Kidney epithelial cell (primary cell): ENCODE results near the gene ATN1. TPM values are rescaled to one million over a fixed set of nuclear protein-coding genes. Genes with fewer than 3 reads are reported as not detected.

Source experiments
- DNase-seq: peaks from one replicate; pipeline ENCODE4 v3.0.0-alpha.2; 2010; ENCODE audit warnings: low read depth
- H3K27me3 ChIP-seq: 2 replicates; pipeline ENCODE4 v1.6.0; 2011; ENCODE audit warnings: low read length; ENCODE audit not compliant: control insufficient read depth, insufficient read depth
- H3K36me3 ChIP-seq: 2 replicates; pipeline ENCODE4 v1.5.1; 2011; ENCODE audit warnings: low read length; ENCODE audit not compliant: control insufficient read depth, insufficient read depth
- H3K4me3 ChIP-seq: 2 replicates; pipeline ENCODE4 v1.5.1; 2011; ENCODE audit warnings: low read depth, mild to moderate bottlenecking, control low read depth, low read length
- total RNA-seq: library from RNA; depleted of rRNA; stranded (reverse); fragments of >200 nt; gene quantifications from 2 replicates; pipeline ENCODE4 v1.2.3, GENCODE V29; 2015
- TF ChIP-seq, protein P1 (sequence below): IDR thresholded peaks from 2 replicates; pipeline ENCODE4 v1.5.1; 2011; ENCODE audit warnings: mild to moderate bottlenecking, moderate library complexity, low read length, control low read depth, inconsistent platforms; ENCODE audit not compliant: insufficient read depth, poor library complexity, severe bottlenecking

ATN1 gene
- total RNA-seq, 1 donor from 2014 or later: 38.6 TPM

GRCh38 chr12:6894321-6894720, 33.4 kb upstream of the ATN1 start:
- H3K4me3 ChIP-seq: no peak overlapping the region
- TF ChIP-seq, protein P1, sequence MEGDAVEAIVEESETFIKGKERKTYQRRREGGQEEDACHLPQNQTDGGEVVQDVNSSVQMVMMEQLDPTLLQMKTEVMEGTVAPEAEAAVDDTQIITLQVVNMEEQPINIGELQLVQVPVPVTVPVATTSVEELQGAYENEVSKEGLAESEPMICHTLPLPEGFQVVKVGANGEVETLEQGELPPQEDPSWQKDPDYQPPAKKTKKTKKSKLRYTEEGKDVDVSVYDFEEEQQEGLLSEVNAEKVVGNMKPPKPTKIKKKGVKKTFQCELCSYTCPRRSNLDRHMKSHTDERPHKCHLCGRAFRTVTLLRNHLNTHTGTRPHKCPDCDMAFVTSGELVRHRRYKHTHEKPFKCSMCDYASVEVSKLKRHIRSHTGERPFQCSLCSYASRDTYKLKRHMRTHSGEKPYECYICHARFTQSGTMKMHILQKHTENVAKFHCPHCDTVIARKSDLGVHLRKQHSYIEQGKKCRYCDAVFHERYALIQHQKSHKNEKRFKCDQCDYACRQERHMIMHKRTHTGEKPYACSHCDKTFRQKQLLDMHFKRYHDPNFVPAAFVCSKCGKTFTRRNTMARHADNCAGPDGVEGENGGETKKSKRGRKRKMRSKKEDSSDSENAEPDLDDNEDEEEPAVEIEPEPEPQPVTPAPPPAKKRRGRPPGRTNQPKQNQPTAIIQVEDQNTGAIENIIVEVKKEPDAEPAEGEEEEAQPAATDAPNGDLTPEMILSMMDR: no peak
- DNase-seq: no peak
- no peaks in the 10 kb centered on the region for H3K36me3 ChIP-seq
- H3K27me3 ChIP-seq: no peaks in the 10 kb centered on the region

- no peak for DNase-seq
- Histone ChIP-seq H3K36me3 (no peaks in the 10 kb centered on the region), H3K4me3 (no peak overlapping the region), H3K27me3 (no peaks in the 10 kb centered on the region)
- TF ChIP-seq, protein P1: no peak
These were observed 30.8 kb upstream of the ATN1 start for GRCh38 chr12:6896846-6897435.

DNA sequence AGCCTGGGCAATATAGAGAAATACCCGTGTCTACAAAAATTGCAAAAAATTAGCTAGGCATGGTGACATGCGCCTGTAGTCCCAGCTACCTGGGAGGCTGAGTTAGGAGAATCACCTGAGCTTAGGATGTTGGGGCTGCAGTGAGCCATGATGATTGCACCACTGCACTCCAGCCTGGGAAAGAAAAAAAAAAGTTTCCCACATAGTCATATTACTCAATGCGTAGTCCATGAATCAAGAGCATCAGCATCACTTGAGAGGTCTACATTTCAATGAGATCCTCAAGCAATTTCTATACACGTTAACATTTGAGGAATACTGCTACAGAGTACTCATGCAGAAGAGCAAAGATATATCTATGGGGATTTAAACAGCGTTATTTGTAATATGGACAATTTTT, 28.3 kb upstream of the ATN1 start:
- TF ChIP-seq, protein P1: no peak
- DNase-seq: no peak
- H3K4me3 ChIP-seq: no peak overlapping the region

DNA sequence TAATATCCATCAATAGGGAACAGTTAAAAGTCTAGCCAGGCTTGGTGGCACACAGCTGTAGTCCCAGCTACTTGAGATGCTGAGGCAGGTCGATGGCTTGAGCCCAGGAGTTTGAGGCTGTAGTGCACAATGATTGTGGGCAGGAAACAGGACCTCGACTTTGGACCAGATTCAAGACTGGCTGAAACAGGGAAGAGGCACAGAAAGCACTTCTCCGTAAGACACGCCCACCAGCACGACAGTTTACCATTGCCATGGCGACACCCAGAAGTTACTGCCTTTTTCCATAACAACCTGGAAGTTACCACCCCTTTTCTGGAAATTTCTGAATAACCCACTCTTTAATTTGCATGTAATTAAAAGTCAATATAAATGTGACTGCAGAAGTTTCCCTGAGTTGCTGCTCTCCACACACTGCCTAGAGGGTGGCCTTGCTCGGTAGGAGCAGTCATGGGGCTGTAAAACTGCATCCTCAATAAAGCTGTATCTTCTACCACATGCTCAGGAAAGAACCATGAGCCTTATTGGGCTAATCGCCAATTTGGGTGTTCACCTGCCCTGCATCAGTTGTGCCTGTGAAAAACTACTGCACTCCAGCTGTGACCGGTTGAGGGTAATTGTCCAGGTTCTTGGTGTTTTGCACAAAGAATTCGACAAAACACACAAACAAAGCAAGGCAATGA, 27.8 kb upstream of the ATN1 start:
- no peak overlapping the region for H3K4me3 ChIP-seq
- no peak for DNase-seq
- H3K27me3 ChIP-seq: no peaks in the 10 kb centered on the region
- TF ChIP-seq, protein P1: no peak
- H3K36me3 ChIP-seq: no peaks in the 10 kb centered on the region

More for the DNA sequence above, 28.3 kb upstream of the ATN1 start:
- Histone ChIP-seq H3K36me3 (no peaks in the 10 kb centered on the region), H3K27me3 (no peaks in the 10 kb centered on the region)

- no peak overlapping the region for H3K4me3 ChIP-seq
- no peaks in the 10 kb centered on the region for H3K36me3 ChIP-seq
- DNase-seq: no peak
- no peaks in the 10 kb centered on the region for H3K27me3 ChIP-seq
- TF ChIP-seq, protein P1: no peak
These were observed 25.3 kb upstream of the ATN1 start for GRCh38 chr12:6902448-6902847.

DNA sequence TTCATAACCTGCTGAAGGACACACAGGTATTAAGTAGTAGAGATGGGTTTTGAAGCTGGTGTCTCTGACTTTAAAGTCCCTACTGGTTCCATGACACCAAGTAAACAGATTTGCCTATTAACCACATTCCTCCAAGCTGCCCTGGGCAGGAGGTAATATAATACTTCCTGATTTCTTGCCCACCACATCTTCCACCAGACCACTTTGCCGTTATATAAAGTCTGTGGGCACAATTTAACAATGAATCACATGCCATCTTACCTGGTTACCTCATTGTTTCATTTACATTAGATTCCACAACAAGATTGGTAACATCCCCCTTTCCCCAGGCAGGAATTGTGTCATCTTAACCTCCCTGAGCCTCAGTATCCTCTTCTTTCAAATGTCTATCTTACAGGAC, 24.0 kb upstream of the ATN1 start:
- no peak for DNase-seq
- H3K27me3 ChIP-seq: no peaks in the 10 kb centered on the region
- TF ChIP-seq, protein P1: no peak
- H3K4me3 ChIP-seq: no peak overlapping the region
- H3K36me3 ChIP-seq: no peaks in the 10 kb centered on the region
